Measurements from ENCODE around the gene PCDHA12. TPM values are rescaled to one million over a fixed set of nuclear protein-coding genes. Genes with fewer than 3 reads are reported as not detected.

The PCDHA12 gene
- total RNA-seq, 5 donors from 2014 or later (not counting 1 experiment from before 2014, with no cell fraction given): not detected

DNA sequence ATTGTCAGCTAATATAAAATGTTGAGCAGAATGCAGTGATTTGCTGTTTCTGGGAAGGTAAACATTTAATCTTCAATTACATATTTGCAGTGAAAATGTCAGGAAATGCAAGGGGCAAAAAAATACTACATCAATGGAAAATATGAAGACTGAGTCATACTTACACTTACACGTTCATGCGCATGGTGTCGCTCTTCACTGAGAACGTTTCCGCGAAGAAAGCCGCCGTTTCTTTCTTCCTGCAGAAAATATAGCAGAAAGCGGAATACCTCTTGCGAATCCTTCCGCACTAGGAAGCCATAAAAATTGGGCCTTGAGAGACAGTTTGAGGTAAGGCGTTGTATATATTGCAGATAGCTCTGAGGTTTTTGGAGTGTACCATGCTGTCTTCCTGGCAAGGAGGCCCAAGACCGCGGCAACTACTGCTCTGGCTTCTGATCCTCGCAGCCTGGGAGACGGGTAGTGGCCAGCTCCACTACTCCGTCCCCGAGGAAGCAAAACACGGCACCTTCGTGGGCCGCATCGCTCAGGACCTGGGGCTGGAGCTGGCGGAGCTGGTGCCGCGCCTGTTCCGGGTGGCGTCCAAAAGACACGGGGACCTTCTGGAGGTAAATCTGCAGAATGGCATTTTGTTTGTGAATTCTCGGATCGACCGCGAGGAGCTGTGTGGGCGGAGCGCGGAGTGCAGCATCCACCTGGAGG is 6.9 kb downstream of the PCDHA12 start, which contains the start of gene PCDHA13:
TSS of gene PCDHA13 (plus strand) at position 236 of the 702 bp plus-strand sequence. CDS start at position 381, 145 bp downstream.
- Mint-ChIP-seq H3K9me3 (peaks cover 16 to 34% (median 19%) of the 10 kb centered on the region in 3 donors), H3K4me1 (no peaks in the 10 kb centered on the region), H3K36me3 (peaks cover 11% of the 10 kb centered on the region), H3K27ac (no peak within 1 kb of the TSS), H3K27me3 (peaks cover 31 to 33% of the 10 kb centered on the region in 2 donors), H3K4me3 (no peak within 1 kb of the TSS)
- WGBS (ENCODE audit: insufficient coverage): 26% methylated on average over 8 of the region's 35 CpGs
- Histone ChIP-seq H3K4me1 (ENCODE audit: control insufficient read depth in 1 of 2, extremely low read depth in 1 of 2, insufficient read depth in 2 of 2, low read length in 2 of 2) (no peaks in the 10 kb centered on the region), H3K27me3 (replicated peaks in 1 of 2; ENCODE audit: control insufficient read depth in 2 of 2, extremely low read depth in 1 of 2, insufficient read depth in 2 of 2, low read length in 1 of 2) (peaks cover 4 to 19% of the 10 kb centered on the region in 2 experiments), H3K27ac (ENCODE audit: low read length) (no peak within 1 kb of the TSS), H3K9me3 (no peaks in the 10 kb centered on the region), H3K4me3 (ENCODE audit: control insufficient read depth in 1 of 2, extremely low read depth in 1 of 2, low read length in 1 of 2) (no peak within 1 kb of the TSS), H3K36me3 (ENCODE audit: control insufficient read depth in 2 of 2, extremely low read depth in 1 of 2, insufficient read depth in 1 of 2, low read length in 1 of 2) (no peaks in the 10 kb centered on the region)
- ChIA-PET CTCF (no interaction called here), POLR2A (no interaction called here)
- DNase-seq (no peak), ATAC-seq (replicated peaks in 1 of 4) (no peak)

DNA sequence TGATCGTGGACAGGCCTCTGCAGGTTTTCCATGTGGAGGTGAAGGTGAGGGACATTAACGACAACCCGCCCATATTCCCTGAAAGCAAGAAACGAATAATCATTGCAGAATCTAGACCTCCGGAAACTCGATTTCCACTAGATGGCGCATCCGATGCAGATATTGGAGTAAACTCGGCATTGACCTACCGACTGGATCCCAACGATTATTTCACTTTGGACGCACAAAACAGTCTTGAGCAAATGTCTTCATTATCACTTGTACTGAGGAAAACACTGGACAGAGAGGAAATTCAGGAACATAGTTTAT is 7.4 kb downstream of the PCDHA12 start:
- Mint-ChIP-seq H3K27me3 (peaks cover 34 to 35% of the 10 kb centered on the region in 2 donors), H3K9me3 (peaks cover 19 to 38% (median 19%) of the 10 kb centered on the region in 3 donors), H3K27ac (no peak overlapping the region), H3K4me1 (no peaks in the 10 kb centered on the region), H3K4me3 (no peak overlapping the region), H3K36me3 (peaks cover 11% of the 10 kb centered on the region)
- Histone ChIP-seq H3K4me3 (ENCODE audit: control insufficient read depth in 1 of 2, extremely low read depth in 1 of 2, low read length in 1 of 2) (no peak overlapping the region), H3K36me3 (ENCODE audit: control insufficient read depth in 2 of 2, extremely low read depth in 1 of 2, insufficient read depth in 1 of 2, low read length in 1 of 2) (no peaks in the 10 kb centered on the region), H3K9me3 (no peaks in the 10 kb centered on the region), H3K27me3 (replicated peaks in 1 of 2; ENCODE audit: control insufficient read depth in 2 of 2, extremely low read depth in 1 of 2, insufficient read depth in 2 of 2, low read length in 1 of 2) (peaks cover 4 to 19% of the 10 kb centered on the region in 2 experiments), H3K4me1 (ENCODE audit: control insufficient read depth in 1 of 2, extremely low read depth in 1 of 2, insufficient read depth in 2 of 2, low read length in 2 of 2) (no peaks in the 10 kb centered on the region), H3K27ac (ENCODE audit: low read length) (no peak overlapping the region)
- 24% methylated on average over 7 of the region's 12 CpGs for WGBS (ENCODE audit: insufficient coverage)
- ChIA-PET CTCF (no interaction called here), POLR2A (no interaction called here)
- ATAC-seq (replicated peaks in 1 of 4): no peak
- no peak for DNase-seq

DNA sequence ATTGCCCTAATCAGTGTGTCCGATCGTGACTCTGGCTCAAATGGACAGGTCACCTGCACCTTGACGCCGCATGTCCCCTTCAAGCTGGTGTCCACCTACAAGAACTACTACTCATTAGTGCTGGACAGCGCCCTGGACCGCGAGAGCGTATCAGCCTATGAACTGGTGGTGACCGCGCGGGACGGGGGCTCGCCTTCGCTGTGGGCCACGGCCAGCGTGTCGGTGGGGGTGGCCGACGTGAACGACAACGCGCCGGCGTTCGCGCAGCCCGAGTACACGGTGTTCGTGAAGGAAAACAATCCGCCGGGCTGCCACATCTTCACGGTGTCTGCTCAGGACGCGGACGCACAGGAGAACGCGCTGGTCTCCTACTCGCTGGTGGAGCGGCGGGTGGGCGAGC is 8.3 kb downstream of the PCDHA12 start:
- ChIA-PET POLR2A (no interaction called here), CTCF (no interaction called here)
- no peak overlapping the region for H3K27ac Mint-ChIP-seq
- ATAC-seq (replicated peaks in 1 of 4) (no peak), DNase-seq (no peak)
- H3K36me3 Mint-ChIP-seq: peaks cover 11% of the 10 kb centered on the region
- Histone ChIP-seq H3K9me3 (no peaks in the 10 kb centered on the region), H3K27me3 (replicated peaks in 1 of 2; ENCODE audit: control insufficient read depth in 2 of 2, extremely low read depth in 1 of 2, insufficient read depth in 2 of 2, low read length in 1 of 2) (peaks cover 4 to 19% of the 10 kb centered on the region in 2 experiments), H3K4me3 (ENCODE audit: control insufficient read depth in 1 of 2, extremely low read depth in 1 of 2, low read length in 1 of 2) (no peak overlapping the region), H3K27ac (ENCODE audit: low read length) (no peak overlapping the region), H3K36me3 (ENCODE audit: control insufficient read depth in 2 of 2, extremely low read depth in 1 of 2, insufficient read depth in 1 of 2, low read length in 1 of 2) (no peaks in the 10 kb centered on the region), H3K4me1 (ENCODE audit: control insufficient read depth in 1 of 2, extremely low read depth in 1 of 2, insufficient read depth in 2 of 2, low read length in 2 of 2) (no peaks in the 10 kb centered on the region)
- WGBS (ENCODE audit: insufficient coverage): 62% methylated on average over 41 of the region's 41 CpGs
- no peaks in the 10 kb centered on the region for H3K4me1 Mint-ChIP-seq
- H3K27me3 Mint-ChIP-seq: peaks cover 34 to 36% of the 10 kb centered on the region in 2 donors
- H3K9me3 Mint-ChIP-seq: peaks cover 20 to 38% (median 22%) of the 10 kb centered on the region in 3 donors
- H3K4me3 Mint-ChIP-seq: no peak overlapping the region

DNA sequence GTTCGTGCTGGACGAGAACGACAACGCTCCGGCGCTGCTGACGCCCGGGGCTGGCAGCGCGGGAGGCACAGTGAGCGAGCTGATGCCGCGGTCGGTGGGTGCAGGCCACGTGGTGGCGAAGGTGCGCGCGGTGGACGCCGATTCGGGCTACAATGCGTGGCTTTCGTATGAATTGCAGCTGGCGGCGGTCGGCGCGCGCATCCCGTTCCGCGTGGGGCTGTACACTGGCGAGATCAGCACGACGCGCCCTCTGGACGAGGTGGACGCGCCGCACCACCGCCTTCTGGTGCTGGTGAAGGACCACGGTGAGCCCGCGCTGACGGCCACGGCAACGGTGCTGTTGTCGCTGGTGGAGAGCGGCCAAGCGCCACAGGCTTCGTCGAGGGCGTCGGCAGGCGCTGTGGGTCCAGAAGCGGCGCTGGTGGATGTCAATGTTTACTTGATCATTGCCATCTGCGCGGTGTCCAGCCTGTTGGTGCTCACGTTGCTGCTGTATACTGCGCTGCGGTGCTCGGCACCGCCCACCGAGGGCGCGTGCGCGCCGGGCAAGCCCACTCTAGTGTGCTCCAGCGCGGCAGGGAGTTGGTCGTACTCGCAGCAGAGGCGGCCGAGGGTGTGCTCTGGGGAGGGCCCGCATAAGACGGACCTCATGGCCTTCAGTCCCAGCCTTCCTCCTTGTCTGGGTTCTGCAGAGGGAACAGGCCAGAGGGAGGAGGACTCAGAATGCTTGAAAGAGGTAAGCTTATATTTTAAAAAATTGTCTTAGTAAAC is 9.0 kb downstream of the PCDHA12 start:
- H3K27me3 Mint-ChIP-seq: peaks cover 31 to 34% of the 10 kb centered on the region in 2 donors
- peaks cover 20 to 34% (median 22%) of the 10 kb centered on the region in 3 donors for H3K9me3 Mint-ChIP-seq
- CTCF ChIA-PET: no interaction called here
- H3K27ac Mint-ChIP-seq: no peak overlapping the region
- Histone ChIP-seq H3K27ac (ENCODE audit: low read length) (no peak overlapping the region), H3K4me1 (ENCODE audit: control insufficient read depth in 1 of 2, extremely low read depth in 1 of 2, insufficient read depth in 2 of 2, low read length in 2 of 2) (no peaks in the 10 kb centered on the region), H3K36me3 (ENCODE audit: control insufficient read depth in 2 of 2, extremely low read depth in 1 of 2, insufficient read depth in 1 of 2, low read length in 1 of 2) (no peaks in the 10 kb centered on the region), H3K4me3 (ENCODE audit: control insufficient read depth in 1 of 2, extremely low read depth in 1 of 2, low read length in 1 of 2) (no peak overlapping the region), H3K27me3 (replicated peaks in 1 of 2; ENCODE audit: control insufficient read depth in 2 of 2, extremely low read depth in 1 of 2, insufficient read depth in 2 of 2, low read length in 1 of 2) (peaks cover 4 to 19% of the 10 kb centered on the region in 2 experiments), H3K9me3 (no peaks in the 10 kb centered on the region)
- no peaks in the 10 kb centered on the region for H3K4me1 Mint-ChIP-seq
- no peak overlapping the region for H3K4me3 Mint-ChIP-seq
- DNase-seq (no peak), ATAC-seq (replicated peaks in 1 of 4) (no peak)
- WGBS (ENCODE audit: insufficient coverage): 56% methylated on average over 79 of the region's 79 CpGs
- POLR2A ChIA-PET: no interaction called here
- peaks cover 11% of the 10 kb centered on the region for H3K36me3 Mint-ChIP-seq

DNA sequence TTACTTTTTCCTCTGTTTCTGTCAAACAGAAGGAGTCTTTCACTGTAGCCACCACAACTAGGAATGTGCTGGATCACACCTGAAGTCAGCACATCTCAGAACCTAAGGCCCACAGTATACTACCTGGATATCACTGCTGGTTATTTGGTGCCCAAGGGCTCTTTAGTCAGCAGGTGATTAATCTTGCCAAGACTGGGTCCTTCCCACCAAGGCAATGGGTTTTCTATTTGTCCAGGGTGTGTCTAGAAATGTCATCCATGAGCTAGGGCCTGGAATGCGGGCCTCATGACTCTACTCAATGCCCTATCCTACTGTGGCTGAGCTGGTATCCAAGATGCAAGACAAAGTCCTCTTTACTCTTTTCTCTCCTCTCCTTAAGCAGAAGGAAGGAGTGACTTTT is 41.2 kb downstream of the PCDHA12 start:
- H3K4me3 ChIP-seq (ENCODE audit: control insufficient read depth in 1 of 2, extremely low read depth in 1 of 2, low read length in 1 of 2): no peak overlapping the region
- H3K27me3 ChIP-seq (replicated peaks in 1 of 2; ENCODE audit: control insufficient read depth in 2 of 2, extremely low read depth in 1 of 2, insufficient read depth in 2 of 2, low read length in 1 of 2): peaks cover 0 to 3% of the 10 kb centered on the region in 2 experiments
- no peak overlapping the region for H3K27ac ChIP-seq (ENCODE audit: low read length)
- no peak overlapping the region for H3K4me3 Mint-ChIP-seq
- H3K27me3 Mint-ChIP-seq: peaks cover 7 to 16% of the 10 kb centered on the region in 2 donors
- H3K36me3 ChIP-seq (ENCODE audit: control insufficient read depth in 2 of 2, extremely low read depth in 1 of 2, insufficient read depth in 1 of 2, low read length in 1 of 2): no peaks in the 10 kb centered on the region
- peaks cover 8 to 24% (median 15%) of the 10 kb centered on the region in 3 donors for H3K9me3 Mint-ChIP-seq
- H3K36me3 Mint-ChIP-seq: no peaks in the 10 kb centered on the region
- ATAC-seq (replicated peaks in 1 of 4) (no peak), DNase-seq (no peak)
- ChIA-PET CTCF (no interaction called here), POLR2A (no interaction called here)
- no peaks in the 10 kb centered on the region for H3K4me1 ChIP-seq (ENCODE audit: control insufficient read depth in 1 of 2, extremely low read depth in 1 of 2, insufficient read depth in 2 of 2, low read length in 2 of 2)
- H3K9me3 ChIP-seq: no peaks in the 10 kb centered on the region
- no peaks in the 10 kb centered on the region for H3K4me1 Mint-ChIP-seq
- 67% methylated on average over 1 of the region's 1 CpG for WGBS (ENCODE audit: insufficient coverage)
- H3K27ac Mint-ChIP-seq: no peak overlapping the region

DNA sequence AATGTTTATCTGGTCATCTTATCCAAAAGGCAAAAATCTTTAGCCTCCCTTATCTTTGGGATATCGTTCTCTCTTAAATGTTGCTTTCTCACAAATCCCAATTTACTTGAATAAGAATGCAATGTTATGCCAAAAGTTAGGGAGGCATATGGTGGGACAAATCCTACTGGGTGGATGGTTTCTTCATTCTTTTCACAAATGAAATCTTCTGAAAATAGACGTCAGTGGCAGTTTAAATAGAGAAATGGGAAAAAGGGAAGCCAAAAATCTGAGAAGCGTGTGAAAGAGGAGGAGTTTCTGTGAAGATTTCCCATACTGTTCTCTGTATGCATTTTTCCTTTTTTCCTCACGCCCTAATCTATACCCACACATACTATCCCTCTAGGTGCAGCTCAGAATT is 48.5 kb downstream of the PCDHA12 start:
- no CpG with 5 or more reads among the region's 4 CpGs for WGBS (ENCODE audit: insufficient coverage)
- H3K4me3 ChIP-seq (ENCODE audit: control insufficient read depth in 1 of 2, extremely low read depth in 1 of 2, low read length in 1 of 2): no peak overlapping the region
- Mint-ChIP-seq H3K9me3 (peaks cover 0 to 4% (median 0%) of the 10 kb centered on the region in 3 donors), H3K27me3 (peaks cover 46 to 48% of the 10 kb centered on the region in 2 donors), H3K27ac (no peak overlapping the region), H3K36me3 (no peaks in the 10 kb centered on the region), H3K4me3 (no peak overlapping the region), H3K4me1 (peaks cover 7 to 13% (median 12%) of the 10 kb centered on the region in 3 donors)
- no peak overlapping the region for H3K27ac ChIP-seq (ENCODE audit: low read length)
- POLR2A ChIA-PET: no interaction called here
- DNase-seq (no peak), ATAC-seq (replicated peaks in 1 of 4) (no peak)
- no peaks in the 10 kb centered on the region for H3K9me3 ChIP-seq
- no peaks in the 10 kb centered on the region for H3K36me3 ChIP-seq (ENCODE audit: control insufficient read depth in 2 of 2, extremely low read depth in 1 of 2, insufficient read depth in 1 of 2, low read length in 1 of 2)
- H3K4me1 ChIP-seq (ENCODE audit: control insufficient read depth in 1 of 2, extremely low read depth in 1 of 2, insufficient read depth in 2 of 2, low read length in 2 of 2): peaks cover 0 to 18% of the 10 kb centered on the region in 2 experiments
- peaks cover 4 to 33% of the 10 kb centered on the region in 2 experiments for H3K27me3 ChIP-seq (replicated peaks in 1 of 2; ENCODE audit: control insufficient read depth in 2 of 2, extremely low read depth in 1 of 2, insufficient read depth in 2 of 2, low read length in 1 of 2)
- CTCF ChIA-PET: no interaction called here
